Transverse colon (tissue), 4 donors: ENCODE data around the gene LRRTM3.

Experiments used
- CTCF ChIP-seq, 5 experiments: fragments of 200-600 bp in 3 of 5; fragments of 450-650 bp in 2 of 5; sonication (generic) in 3 of 5; IDR thresholded peaks; 1 replicate in 2 of 5; 2 replicates in 3 of 5; pipeline ENCODE4 v1.5.1; 2016 to 2017; ENCODE audit warnings: antibody characterized with exemption in 5 of 5, inconsistent platforms in 3 of 5, mild to moderate bottlenecking in 2 of 5, moderate library complexity in 1 of 5
- EP300 ChIP-seq: sonication (generic); formaldehyde crosslinking; IDR thresholded peaks from one replicate; pipeline ENCODE4 v1.6.1; 2017; ENCODE audit warnings: antibody characterized with exemption, low read depth
- POLR2A ChIP-seq: fragments of 450-650 bp; IDR thresholded peaks from one replicate; pipeline ENCODE4 v1.6.1; 2016; ENCODE audit warnings: antibody characterized with exemption, mild to moderate bottlenecking, moderate library complexity
- POLR2AphosphoS5 ChIP-seq, 3 donors: sonication (generic); formaldehyde crosslinking; IDR thresholded peaks; one replicate each; pipeline ENCODE4 v1.6.1; 2016; ENCODE audit warnings: antibody characterized with exemption in 3 of 3

DNA sequence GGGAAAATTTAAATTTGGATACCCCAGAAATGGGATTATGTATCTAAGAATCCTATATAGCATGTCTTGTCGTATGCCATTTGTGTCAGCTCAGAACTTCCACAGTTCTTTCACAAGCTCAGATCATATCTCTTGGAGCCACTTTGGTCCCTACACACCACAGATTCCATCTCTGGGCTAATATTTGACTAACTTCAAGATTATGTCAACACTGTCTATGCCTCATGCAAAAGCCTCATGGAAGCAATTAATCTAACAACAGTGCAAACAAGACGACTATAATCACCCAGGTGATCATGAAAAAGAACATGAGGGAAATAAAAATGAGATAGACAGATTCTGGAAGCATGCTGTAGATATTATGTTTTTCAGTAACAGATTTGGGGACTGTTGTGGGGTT lies 189.1 kb downstream of the LRRTM3 start:
- TF ChIP-seq CTCF (IDR thresholded peaks at IDR 0.05) (no peak), POLR2A (no peak), POLR2AphosphoS5 (IDR thresholded peaks at IDR 0.05) (no peak), EP300 (no peak)
